Sigmoid colon (tissue), 7 donors: ENCODE results near the gene SLC4A9. TPM values are rescaled to one million over a fixed set of nuclear protein-coding genes. Genes with fewer than 3 reads are reported as not detected.

Source experiments
- DNase-seq: peaks from one replicate; pipeline ENCODE4 v3.0.0-alpha.2; 2019
- H3K27ac ChIP-seq, 4 donors: fragments of 200-600 bp; sonication (generic); one replicate each; pipeline ENCODE4 v1.5.1; 2016 to 2019; ENCODE audit warnings: mild to moderate bottlenecking in 1 of 4
- H3K27me3 ChIP-seq, 3 donors: fragments of 200-600 bp; sonication (generic); one replicate each; pipeline ENCODE4 v1.5.1; 2019; ENCODE audit warnings: mild to moderate bottlenecking in 1 of 3
- H3K36me3 ChIP-seq, 4 donors: fragments of 200-600 bp; sonication (generic); one replicate each; pipeline ENCODE4 v1.5.1; 2016 to 2019
- H3K4me1 ChIP-seq, 4 donors: fragments of 200-600 bp; sonication (generic); one replicate each; pipeline ENCODE4 v1.5.1; 2017 to 2019
- H3K4me3 ChIP-seq, 4 donors: fragments of 200-600 bp; sonication (generic); one replicate each; pipeline ENCODE4 v1.5.1; 2017 to 2019; ENCODE audit warnings: mild to moderate bottlenecking in 2 of 4, moderate library complexity in 1 of 4
- H3K9me3 ChIP-seq, 4 donors: fragments of 200-600 bp in 3 of 4; sonication (generic) in 3 of 4; one replicate each; pipeline versions ENCODE4 v1.5.1 to v1.6.1; 2013 to 2019
- EP300 ChIP-seq, 4 donors: sonication (generic); formaldehyde crosslinking; IDR thresholded peaks; one replicate each; pipeline ENCODE4 v1.6.1; 2017; ENCODE audit warnings: antibody characterized with exemption in 4 of 4
- POLR2A ChIP-seq, 2 donors: fragments of 450-650 bp; IDR thresholded peaks; one replicate each; pipeline ENCODE4 v1.6.1; 2016; ENCODE audit warnings: antibody characterized with exemption in 2 of 2, mild to moderate bottlenecking in 2 of 2, moderate library complexity in 2 of 2
- POLR2AphosphoS5 ChIP-seq, 4 donors: sonication (generic); formaldehyde crosslinking; IDR thresholded peaks; one replicate each; pipeline ENCODE4 v1.6.1; 2017; ENCODE audit warnings: antibody characterized with exemption in 4 of 4
- WGBS, 2 donors: extraction: QIAGEN DNeasy Blood & Tissue Kit; methylation state at CpG; one replicate each; pipeline ENCODE4 v1.1.7; 2013; 5-methylcytosine and 5-hydroxymethylcytosine counted together
- intact Hi-C: fragments of 100-400 bp; cut with DNase I; formaldehyde crosslinking; loops from one replicate; pipeline ENCODE4 v1.15.1; 2023
- polyA plus RNA-seq, 3 donors: library from polyadenylated mRNA; stranded (reverse); fragments of 200-250 nt; gene quantifications; one replicate each; pipeline ENCODE4 v1.2.3, GENCODE V29; 2013
- total RNA-seq, 4 donors: library from RNA; depleted of rRNA; stranded (reverse); fragments of >200 nt; gene quantifications; one replicate each; pipeline ENCODE4 v1.1.0, GENCODE V29; 2016
- TF ChIP-seq, protein P1 (sequence below), 4 experiments: fragments of 450-650 bp in 3 of 4; fragments of 200-600 bp in 1 of 4; IDR thresholded peaks; one replicate each; pipeline ENCODE4 v1.5.1; 2016 to 2019; ENCODE audit warnings: antibody characterized with exemption in 4 of 4, mild to moderate bottlenecking in 3 of 4, moderate library complexity in 2 of 4
- donor health status: healthy with polysubstance abuse.
- donor health status: Bipolar disorder and iron deficiency.
- donor health status: healthy.

SLC4A9 gene
- total and polyA plus RNA-seq, 7 donors = 0.25 TPM; not detected in 6

DNA sequence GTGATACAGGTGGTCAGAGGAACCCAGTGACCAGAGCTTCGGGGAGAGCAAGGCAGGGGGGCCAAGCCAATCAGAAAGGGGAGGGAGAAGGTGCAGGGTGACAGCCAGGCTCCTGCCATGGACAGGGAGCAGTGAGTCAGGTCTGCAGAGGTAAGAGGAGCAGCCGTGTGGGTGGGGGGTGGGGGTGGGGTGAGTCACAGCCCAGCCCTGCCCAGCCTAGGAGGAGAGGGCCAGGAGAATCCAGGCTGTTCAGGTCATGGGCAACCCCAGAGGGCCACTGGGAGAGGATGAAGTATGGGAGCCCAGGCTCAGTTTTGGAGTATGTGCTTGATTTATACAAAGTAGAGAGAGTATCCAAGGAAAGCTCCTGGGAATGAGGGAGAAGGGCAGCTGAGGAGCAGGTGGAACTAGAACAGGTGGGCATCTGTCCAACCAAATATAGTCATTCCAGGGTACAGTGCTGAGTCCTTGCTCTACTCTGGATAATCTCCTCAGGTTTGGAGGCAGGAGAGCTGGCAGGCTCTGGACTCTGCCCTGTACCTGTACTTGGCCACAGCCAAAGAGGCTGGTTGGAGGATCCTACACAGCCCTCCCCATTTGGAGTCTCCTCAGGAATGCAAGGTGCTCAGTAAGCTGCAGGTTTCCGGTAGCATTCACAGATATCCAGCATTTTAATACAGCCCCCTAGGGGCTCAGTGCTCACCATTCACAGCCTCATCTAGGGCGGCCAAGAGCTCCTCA lies 15.1 kb upstream of the SLC4A9 start:
- WGBS, 2 donors = 45 to 68% methylated on average over 4 of the region's 4 CpGs
- Histone ChIP-seq H3K27ac (peak overlapping the region; percentile 79 to 93 (median 86)), H3K27me3 (no peaks in the 10 kb centered on the region), H3K4me3 (peak overlapping the region in 3 of 4 donors; percentile 63 to 78 (median 76)), H3K9me3 (no peaks in the 10 kb centered on the region), H3K36me3 (peaks cover 0 to 8% (median 0%) of the 10 kb centered on the region in 4 donors), H3K4me1 (peaks cover 0 to 61% (median 46%) of the 10 kb centered on the region in 4 donors)
- DNase-seq = no peak
- intact Hi-C loops = loop anchor here (5.0 to 10.0 kb wide), 2 partner anchors 168 to 270 kb away; partner anchors contain the start of gene CYSTM1
- TF ChIP-seq, protein P1, sequence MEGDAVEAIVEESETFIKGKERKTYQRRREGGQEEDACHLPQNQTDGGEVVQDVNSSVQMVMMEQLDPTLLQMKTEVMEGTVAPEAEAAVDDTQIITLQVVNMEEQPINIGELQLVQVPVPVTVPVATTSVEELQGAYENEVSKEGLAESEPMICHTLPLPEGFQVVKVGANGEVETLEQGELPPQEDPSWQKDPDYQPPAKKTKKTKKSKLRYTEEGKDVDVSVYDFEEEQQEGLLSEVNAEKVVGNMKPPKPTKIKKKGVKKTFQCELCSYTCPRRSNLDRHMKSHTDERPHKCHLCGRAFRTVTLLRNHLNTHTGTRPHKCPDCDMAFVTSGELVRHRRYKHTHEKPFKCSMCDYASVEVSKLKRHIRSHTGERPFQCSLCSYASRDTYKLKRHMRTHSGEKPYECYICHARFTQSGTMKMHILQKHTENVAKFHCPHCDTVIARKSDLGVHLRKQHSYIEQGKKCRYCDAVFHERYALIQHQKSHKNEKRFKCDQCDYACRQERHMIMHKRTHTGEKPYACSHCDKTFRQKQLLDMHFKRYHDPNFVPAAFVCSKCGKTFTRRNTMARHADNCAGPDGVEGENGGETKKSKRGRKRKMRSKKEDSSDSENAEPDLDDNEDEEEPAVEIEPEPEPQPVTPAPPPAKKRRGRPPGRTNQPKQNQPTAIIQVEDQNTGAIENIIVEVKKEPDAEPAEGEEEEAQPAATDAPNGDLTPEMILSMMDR (IDR thresholded peaks at IDR 0.05) = no peak
- TF ChIP-seq POLR2AphosphoS5 (IDR thresholded peaks at IDR 0.05) (no peak), EP300 (IDR thresholded peaks at IDR 0.05) (no peak), POLR2A (IDR thresholded peaks at IDR 0.05) (no peak)

DNA sequence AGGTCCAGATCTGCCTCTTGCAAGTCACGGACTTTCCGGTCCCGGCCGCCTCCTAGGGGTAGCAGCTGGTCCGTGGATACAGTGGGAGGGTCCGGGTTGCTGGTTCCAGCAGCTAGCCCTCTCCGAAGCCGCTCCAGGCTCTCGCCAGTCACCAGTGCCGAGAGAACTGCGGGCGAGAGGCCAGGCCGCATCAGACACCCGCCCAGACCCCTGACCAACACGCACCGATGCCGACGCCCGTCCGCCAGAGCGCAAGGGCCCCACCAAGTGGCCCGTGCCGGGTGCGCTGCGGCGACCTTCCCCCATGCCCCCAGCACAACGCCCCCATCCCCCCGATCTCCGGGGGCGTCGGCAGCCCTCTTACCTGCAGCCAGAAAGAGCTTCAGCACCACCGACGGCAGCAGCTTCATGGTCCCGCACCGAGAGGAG lies 14.1 kb upstream of the SLC4A9 start:
- DNase-seq = peak; percentile 88
- intact Hi-C loops = loop anchor here (1.0 to 10.0 kb wide), 3 partner anchors 102 to 271 kb away; partner anchors contain the start of gene CYSTM1

DNA sequence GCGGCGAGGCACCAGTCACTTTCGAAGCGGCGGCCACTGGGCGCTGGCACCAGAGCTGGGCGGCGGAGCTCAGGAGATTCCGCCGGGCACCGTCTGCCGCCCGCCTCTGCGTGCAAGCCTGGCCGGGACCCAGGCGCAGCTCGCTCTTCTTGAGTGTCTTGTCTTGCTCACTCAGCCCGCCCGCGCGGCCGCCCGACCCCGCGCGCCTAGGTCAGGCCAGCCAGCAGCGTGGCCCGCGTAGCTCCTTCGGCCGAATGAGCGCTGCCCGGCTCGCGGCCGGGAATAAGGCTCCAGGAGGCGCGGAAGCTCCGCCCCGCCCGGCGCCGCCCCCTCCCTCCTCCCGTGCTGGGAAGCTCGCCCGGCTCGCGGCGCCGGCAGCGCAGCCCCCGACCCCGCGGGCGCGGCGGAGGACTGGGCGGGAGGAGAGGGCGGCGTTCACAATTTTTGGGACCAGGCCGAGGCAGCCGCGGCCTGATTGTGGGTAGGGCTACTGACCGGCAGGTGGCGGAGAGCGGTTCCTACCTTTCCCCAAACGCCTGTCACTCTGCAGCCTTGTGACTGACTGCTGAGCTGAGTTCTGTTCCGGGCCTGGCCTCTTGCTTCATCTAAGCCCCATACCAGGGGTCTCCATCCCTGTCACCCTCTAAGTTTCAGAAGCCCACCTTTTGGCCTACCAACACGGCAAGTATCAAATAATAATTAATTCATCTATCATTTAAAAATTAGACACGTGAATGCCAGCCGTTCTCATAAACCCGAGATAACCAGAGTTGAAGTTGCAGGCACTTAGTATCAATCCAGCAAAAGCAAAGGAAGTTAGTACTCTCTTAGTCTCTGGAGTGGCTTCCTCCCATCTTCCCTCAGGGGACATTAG lies 13.4 kb upstream of the SLC4A9 start, which contains the start of gene HBEGF:
TSS of gene HBEGF (minus strand) at position 256 of the 874 bp plus-strand sequence. CDS start 275 bp downstream, outside the sequence.
- intact Hi-C loops = loop anchor here (1.0 to 10.0 kb wide), 3 partner anchors 102 to 272 kb away; partner anchors contain the start of gene CYSTM1
- TF ChIP-seq, protein P1 (IDR thresholded peaks at IDR 0.05) = peak in 2 of 4 experiments; percentile 25 to 27
- peak; percentile 68 to 75 for TF ChIP-seq POLR2A (IDR thresholded peaks at IDR 0.05)
- TF ChIP-seq POLR2AphosphoS5 (IDR thresholded peaks at IDR 0.05) = peak; percentile 82 to 98 (median 94)
- no peak for TF ChIP-seq EP300 (IDR thresholded peaks at IDR 0.05)
- Histone ChIP-seq H3K9me3 (no peaks in the 10 kb centered on the region), H3K4me3 (peak within 1 kb of the TSS; percentile 54 to 78 (median 70)), H3K36me3 (peaks cover 0 to 6% (median 0%) of the 10 kb centered on the region in 4 donors), H3K27ac (peak within 1 kb of the TSS; percentile 79 to 93 (median 86)), H3K4me1 (peaks cover 0 to 46% (median 36%) of the 10 kb centered on the region in 4 donors), H3K27me3 (no peaks in the 10 kb centered on the region)
- peak; percentile 88 for DNase-seq
- WGBS, 2 donors = 1% methylated on average over 72 of the region's 72 CpGs

More for the DNA sequence above, 14.1 kb upstream of the SLC4A9 start:
- Histone ChIP-seq H3K27me3 (no peaks in the 10 kb centered on the region), H3K4me3 (peak overlapping the region; percentile 54 to 78 (median 70)), H3K4me1 (peaks cover 0 to 53% (median 42%) of the 10 kb centered on the region in 4 donors), H3K9me3 (no peaks in the 10 kb centered on the region), H3K27ac (peak overlapping the region; percentile 79 to 93 (median 86)), H3K36me3 (peaks cover 0 to 6% (median 0%) of the 10 kb centered on the region in 4 donors)
- WGBS, 2 donors = 4 to 12% methylated on average over 35 of the region's 35 CpGs
- TF ChIP-seq, protein P1 (IDR thresholded peaks at IDR 0.05) = peak in 3 of 4 experiments; percentile 11 to 45 (median 41)
- no peak for TF ChIP-seq EP300 (IDR thresholded peaks at IDR 0.05)

DNA sequence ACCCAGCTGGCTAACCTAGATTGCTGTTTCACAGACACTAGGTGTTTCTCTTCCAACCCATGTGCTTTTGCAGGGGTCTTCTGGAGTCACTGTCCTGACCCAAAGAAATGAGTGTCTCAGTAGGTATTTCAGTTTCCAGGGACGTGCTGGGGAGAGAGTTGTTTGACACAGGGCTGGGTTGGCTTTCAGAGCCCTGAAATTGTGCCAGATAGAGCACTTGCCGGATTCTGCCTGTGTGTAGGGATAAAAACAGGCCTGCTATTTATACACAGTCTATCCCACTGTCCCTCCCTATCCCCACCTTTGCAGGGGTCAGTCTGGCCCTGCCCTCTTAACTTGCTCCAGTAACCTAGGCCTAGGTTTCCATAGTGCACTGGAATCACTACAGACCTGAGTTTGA lies 12.6 kb upstream of the SLC4A9 start:
- WGBS, 2 donors = 17 to 56% methylated on average over 2 of the region's 2 CpGs
- Histone ChIP-seq H3K36me3 (peaks cover 0 to 6% (median 0%) of the 10 kb centered on the region in 4 donors), H3K27me3 (no peaks in the 10 kb centered on the region), H3K4me3 (no peak overlapping the region), H3K9me3 (no peaks in the 10 kb centered on the region), H3K27ac (peak overlapping the region; percentile 79 to 93 (median 86)), H3K4me1 (peaks cover 0 to 40% (median 29%) of the 10 kb centered on the region in 4 donors)
- intact Hi-C loops = loop anchor here (5.0 to 10.0 kb wide), 2 partner anchors 170 to 273 kb away; partner anchors contain the start of gene CYSTM1
- TF ChIP-seq, protein P1 (IDR thresholded peaks at IDR 0.05) = no peak
- no peak for TF ChIP-seq POLR2AphosphoS5 (IDR thresholded peaks at IDR 0.05)
- no peak for TF ChIP-seq POLR2A (IDR thresholded peaks at IDR 0.05)
- no peak for TF ChIP-seq EP300 (IDR thresholded peaks at IDR 0.05)
- DNase-seq = no peak
